Adrenal gland (tissue), 5 donors: Measurements from ENCODE around the gene RAET1E.

Experiments
- CTCF ChIP-seq, 6 experiments: fragments of 450-650 bp in 4 of 6; fragments of 200-600 bp in 2 of 6; sonication (generic) in 1 of 6; IDR thresholded peaks; 1 replicate in 5 of 6; 2 replicates in 1 of 6; pipeline versions ENCODE4 v1.5.1 to v1.8.0; 2016 to 2021; ENCODE audit warnings: antibody characterized with exemption in 6 of 6, mild to moderate bottlenecking in 2 of 6, moderate library complexity in 1 of 6
- POLR2A ChIP-seq, 2 donors: fragments of 450-650 bp; IDR thresholded peaks; one replicate each; pipeline ENCODE4 v1.6.1; 2017; ENCODE audit warnings: antibody characterized with exemption in 2 of 2, mild to moderate bottlenecking in 2 of 2, moderate library complexity in 1 of 2
- donor health status: DM: no; HTN: no; CAD: no.

GRCh38 chr6:149881066-149881766, 16.7 kb downstream of the RAET1E start:
- TF ChIP-seq POLR2A (IDR thresholded peaks at IDR 0.05) = no peak
- TF ChIP-seq CTCF (IDR thresholded peaks at IDR 0.05) = no peak
